Measurements from ENCODE around the gene ASCL1.

GRCh38 chr12:102918840-102919239 lies 38.6 kb upstream of the ASCL1 start:
- no peak for TF ChIP-seq TCF12 (IDR thresholded peaks at IDR 0.05; ENCODE audit: low read depth)
- no peak for TF ChIP-seq RAD21 (IDR thresholded peaks at IDR 0.05; ENCODE audit: low read depth)
- TF ChIP-seq TAF1 (IDR thresholded peaks at IDR 0.05; ENCODE audit: low read depth), result no peak
- no peak for TF ChIP-seq CREB1 (IDR thresholded peaks at IDR 0.05; ENCODE audit: low read depth)
- no peak for TF ChIP-seq MAX (IDR thresholded peaks at IDR 0.05)
- no peak for TF ChIP-seq CEBPB (IDR thresholded peaks at IDR 0.05)
- no peak for TF ChIP-seq EP300 (IDR thresholded peaks at IDR 0.05; ENCODE audit: borderline replicate concordance)
- no peak for TF ChIP-seq ZBTB7A (IDR thresholded peaks at IDR 0.05; ENCODE audit: low read depth)
- TF ChIP-seq REST (IDR thresholded peaks at IDR 0.05; ENCODE audit: low read depth), result no peak
